ENCODE measurements around the gene PCDHGA3. TPM values are rescaled to one million over a fixed set of nuclear protein-coding genes. Genes with fewer than 3 reads are reported as not detected.

Gene PCDHGA3
- polyA plus RNA-seq, 1 donor from 2014 or later, result 0.26 TPM

GRCh38 chr5:141342773-141343172 lies 856 bp upstream of the PCDHGA3 start:
- H4K20me1 ChIP-seq (ENCODE audit: insufficient read depth), result no peaks in the 10 kb centered on the region
- H3K9me3 ChIP-seq (ENCODE audit: low read length), result peaks cover 10% of the 10 kb centered on the region
- H2AFZ ChIP-seq (ENCODE audit: low read depth, low read length), result no peak overlapping the region
- no peaks in the 10 kb centered on the region for H3K9me2 ChIP-seq (ENCODE audit: insufficient read depth, low read length)
- H3K79me2 ChIP-seq (replicated peaks; ENCODE audit: insufficient read depth, low read length), result no peaks in the 10 kb centered on the region
- H3K27me3 ChIP-seq (ENCODE audit: insufficient read depth, low read depth, low read length), result no peaks in the 10 kb centered on the region
- H3K9ac ChIP-seq (ENCODE audit: low read length), result no peak overlapping the region
- no peaks in the 10 kb centered on the region for H3F3A ChIP-seq (ENCODE audit: insufficient read depth, low read length, poor library complexity, severe bottlenecking)
- no peak overlapping the region for H3K27ac ChIP-seq (ENCODE audit: low read length)
- H3K36me3 ChIP-seq (ENCODE audit: insufficient read depth, low read length), result no peaks in the 10 kb centered on the region
- no peak overlapping the region for H3K4me3 ChIP-seq (ENCODE audit: low read length)
- TF ChIP-seq EZH2 (IDR thresholded peaks at IDR 0.05; ENCODE audit: borderline replicate concordance, insufficient read depth, low read length, poor library complexity, severe bottlenecking), result no peak
- H3K4me2 ChIP-seq (ENCODE audit: low read length), result no peak overlapping the region

DNA sequence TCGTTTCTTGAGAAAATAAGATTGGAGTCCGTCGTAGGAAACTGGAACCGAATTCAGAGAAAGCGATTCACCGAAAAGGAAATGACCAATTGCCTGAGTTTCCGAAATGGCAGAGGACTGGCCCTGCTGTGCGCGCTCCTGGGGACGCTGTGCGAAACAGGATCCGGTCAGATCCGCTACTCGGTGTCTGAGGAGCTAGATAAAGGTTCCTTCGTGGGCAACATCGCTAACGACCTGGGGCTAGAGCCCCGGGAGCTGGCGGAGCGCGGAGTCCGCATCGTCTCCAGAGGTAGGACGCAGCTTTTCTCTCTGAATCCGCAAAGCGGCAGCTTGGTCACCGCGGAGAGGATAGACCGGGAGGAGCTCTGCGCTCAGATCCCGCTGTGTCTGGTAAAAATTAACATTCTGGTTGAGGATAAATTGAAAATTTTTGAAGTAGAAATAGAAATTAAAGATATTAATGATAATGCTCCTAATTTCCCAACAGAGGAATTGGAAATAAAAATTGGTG lies 379 bp downstream of the PCDHGA3 start:
- Histone ChIP-seq H3K79me2 (replicated peaks; ENCODE audit: insufficient read depth, low read length) (no peaks in the 10 kb centered on the region), H3K4me3 (ENCODE audit: low read length) (no peak overlapping the region), H3F3A (ENCODE audit: insufficient read depth, low read length, poor library complexity, severe bottlenecking) (no peaks in the 10 kb centered on the region), H2AFZ (ENCODE audit: low read depth, low read length) (no peak overlapping the region), H3K9ac (ENCODE audit: low read length) (no peak overlapping the region), H3K9me2 (ENCODE audit: insufficient read depth, low read length) (no peaks in the 10 kb centered on the region), H4K20me1 (ENCODE audit: insufficient read depth) (no peaks in the 10 kb centered on the region), H3K27ac (ENCODE audit: low read length) (no peak overlapping the region), H3K4me2 (ENCODE audit: low read length) (no peak overlapping the region), H3K9me3 (ENCODE audit: low read length) (peaks cover 10% of the 10 kb centered on the region), H3K27me3 (ENCODE audit: insufficient read depth, low read depth, low read length) (no peaks in the 10 kb centered on the region), H3K36me3 (ENCODE audit: insufficient read depth, low read length) (no peaks in the 10 kb centered on the region)
- TF ChIP-seq EZH2 (IDR thresholded peaks at IDR 0.05; ENCODE audit: borderline replicate concordance, insufficient read depth, low read length, poor library complexity, severe bottlenecking) (no peak), TAF1 (IDR thresholded peaks at IDR 0.05; ENCODE audit: low read depth) (no peak), EP300 (conservative IDR thresholded peaks at IDR 0.05; ENCODE audit: poor library complexity, severe bottlenecking) (no peak), MXI1 (conservative IDR thresholded peaks at IDR 0.05; ENCODE audit: poor library complexity, severe bottlenecking) (no peak), CTCF (IDR thresholded peaks at IDR 0.05; ENCODE audit: poor library complexity, severe bottlenecking) (no peak), SMC3 (conservative IDR thresholded peaks at IDR 0.05; ENCODE audit: poor library complexity) (no peak), POLR2AphosphoS5 (IDR thresholded peaks at IDR 0.05) (no peak), RAD21 (conservative IDR thresholded peaks at IDR 0.05) (no peak)
- TF ChIP-seq, protein P1, sequence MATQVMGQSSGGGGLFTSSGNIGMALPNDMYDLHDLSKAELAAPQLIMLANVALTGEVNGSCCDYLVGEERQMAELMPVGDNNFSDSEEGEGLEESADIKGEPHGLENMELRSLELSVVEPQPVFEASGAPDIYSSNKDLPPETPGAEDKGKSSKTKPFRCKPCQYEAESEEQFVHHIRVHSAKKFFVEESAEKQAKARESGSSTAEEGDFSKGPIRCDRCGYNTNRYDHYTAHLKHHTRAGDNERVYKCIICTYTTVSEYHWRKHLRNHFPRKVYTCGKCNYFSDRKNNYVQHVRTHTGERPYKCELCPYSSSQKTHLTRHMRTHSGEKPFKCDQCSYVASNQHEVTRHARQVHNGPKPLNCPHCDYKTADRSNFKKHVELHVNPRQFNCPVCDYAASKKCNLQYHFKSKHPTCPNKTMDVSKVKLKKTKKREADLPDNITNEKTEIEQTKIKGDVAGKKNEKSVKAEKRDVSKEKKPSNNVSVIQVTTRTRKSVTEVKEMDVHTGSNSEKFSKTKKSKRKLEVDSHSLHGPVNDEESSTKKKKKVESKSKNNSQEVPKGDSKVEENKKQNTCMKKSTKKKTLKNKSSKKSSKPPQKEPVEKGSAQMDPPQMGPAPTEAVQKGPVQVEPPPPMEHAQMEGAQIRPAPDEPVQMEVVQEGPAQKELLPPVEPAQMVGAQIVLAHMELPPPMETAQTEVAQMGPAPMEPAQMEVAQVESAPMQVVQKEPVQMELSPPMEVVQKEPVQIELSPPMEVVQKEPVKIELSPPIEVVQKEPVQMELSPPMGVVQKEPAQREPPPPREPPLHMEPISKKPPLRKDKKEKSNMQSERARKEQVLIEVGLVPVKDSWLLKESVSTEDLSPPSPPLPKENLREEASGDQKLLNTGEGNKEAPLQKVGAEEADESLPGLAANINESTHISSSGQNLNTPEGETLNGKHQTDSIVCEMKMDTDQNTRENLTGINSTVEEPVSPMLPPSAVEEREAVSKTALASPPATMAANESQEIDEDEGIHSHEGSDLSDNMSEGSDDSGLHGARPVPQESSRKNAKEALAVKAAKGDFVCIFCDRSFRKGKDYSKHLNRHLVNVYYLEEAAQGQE (IDR thresholded peaks at IDR 0.05; ENCODE audit: borderline replicate concordance), result no peak
